ENCODE results near the gene ESRRG. TPM values are rescaled to one million over a fixed set of nuclear protein-coding genes. Genes with fewer than 3 reads are reported as not detected.

Gene ESRRG
- total RNA-seq, 1 donor from 2014 or later, result not detected

DNA sequence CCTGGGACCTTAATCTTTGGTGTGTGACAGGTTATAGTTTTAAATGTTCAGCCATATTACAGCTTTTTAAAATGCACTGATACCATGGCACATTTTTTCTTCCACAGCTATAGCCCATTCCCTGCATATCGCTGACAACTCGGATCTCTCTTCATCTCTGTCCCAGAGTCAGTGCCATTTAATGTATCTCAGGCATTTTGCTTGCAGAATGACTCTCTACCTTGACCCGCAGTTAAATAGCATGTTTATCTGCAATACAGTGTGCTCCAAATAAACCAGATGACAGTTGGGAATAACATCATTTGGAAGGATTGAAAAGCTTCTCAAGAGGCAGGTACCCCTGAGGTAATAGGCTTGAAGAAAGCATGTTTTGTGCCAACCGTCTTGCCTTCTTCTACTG lies 200.2 kb downstream of the ESRRG start:
- no peak for DNase-seq (ENCODE audit: low read depth, low spot score)

DNA sequence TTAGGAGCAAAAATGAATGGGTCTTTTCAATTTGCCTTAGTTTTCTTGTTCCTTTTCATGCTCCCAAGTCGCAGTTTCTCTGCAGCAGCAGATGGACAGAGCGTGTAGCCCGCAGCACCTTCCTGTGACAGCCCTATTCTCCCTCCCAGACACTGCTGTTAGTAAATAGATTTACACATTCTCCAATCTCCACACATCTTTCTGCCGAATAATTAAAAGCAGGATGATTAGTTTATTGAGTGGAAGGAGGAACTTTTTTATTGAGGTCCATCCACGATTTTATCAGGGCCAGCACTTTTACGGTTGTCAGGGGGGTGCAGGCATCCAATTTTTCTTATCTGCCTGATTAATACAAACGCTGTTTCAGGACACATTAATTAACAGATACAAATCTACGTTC lies 201.8 kb downstream of the ESRRG start:
- DNase-seq (ENCODE audit: low read depth, low spot score), result no peak

DNA sequence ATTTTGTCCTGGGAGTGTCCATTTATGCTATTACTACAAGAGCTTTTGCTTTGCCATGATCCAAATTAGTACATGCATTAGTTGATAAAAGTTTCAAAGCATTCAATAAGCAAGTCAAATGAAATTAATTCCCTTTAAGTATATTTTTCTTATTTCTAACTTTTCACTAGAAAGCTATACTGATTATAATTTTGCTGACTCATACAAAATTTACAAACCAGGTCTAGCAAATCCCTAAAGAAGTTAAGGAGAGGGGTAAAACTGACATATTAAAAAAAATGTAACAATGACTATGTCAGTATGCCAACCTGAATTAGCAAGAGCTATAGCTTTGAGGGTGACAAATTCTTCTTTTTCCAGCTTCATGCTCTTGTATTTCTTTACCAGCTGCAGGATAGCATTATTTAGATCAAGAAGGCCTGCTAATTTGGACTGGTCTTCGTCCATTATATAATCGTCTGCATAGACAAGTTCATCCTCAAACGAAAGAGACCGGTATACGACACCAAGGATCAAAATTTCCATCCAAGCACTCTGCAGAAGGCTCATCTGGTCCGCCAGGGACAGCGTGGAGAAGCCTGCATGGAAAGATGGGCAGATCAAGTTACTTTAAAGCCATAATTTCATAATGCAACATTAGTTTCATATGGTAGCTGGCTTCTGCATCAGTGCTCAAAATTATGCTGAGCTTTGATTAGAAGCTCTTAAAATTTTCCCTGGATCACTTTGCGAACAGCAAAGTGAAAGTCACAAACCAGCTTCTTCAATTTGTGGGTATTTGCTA lies 204.2 kb downstream of the ESRRG start:
- no peak for DNase-seq (ENCODE audit: low read depth, low spot score)

GRCh38 chr1:216502528-216503162 lies 220.6 kb downstream of the ESRRG start:
- DNase-seq (ENCODE audit: low read depth, low spot score), result no peak

DNA sequence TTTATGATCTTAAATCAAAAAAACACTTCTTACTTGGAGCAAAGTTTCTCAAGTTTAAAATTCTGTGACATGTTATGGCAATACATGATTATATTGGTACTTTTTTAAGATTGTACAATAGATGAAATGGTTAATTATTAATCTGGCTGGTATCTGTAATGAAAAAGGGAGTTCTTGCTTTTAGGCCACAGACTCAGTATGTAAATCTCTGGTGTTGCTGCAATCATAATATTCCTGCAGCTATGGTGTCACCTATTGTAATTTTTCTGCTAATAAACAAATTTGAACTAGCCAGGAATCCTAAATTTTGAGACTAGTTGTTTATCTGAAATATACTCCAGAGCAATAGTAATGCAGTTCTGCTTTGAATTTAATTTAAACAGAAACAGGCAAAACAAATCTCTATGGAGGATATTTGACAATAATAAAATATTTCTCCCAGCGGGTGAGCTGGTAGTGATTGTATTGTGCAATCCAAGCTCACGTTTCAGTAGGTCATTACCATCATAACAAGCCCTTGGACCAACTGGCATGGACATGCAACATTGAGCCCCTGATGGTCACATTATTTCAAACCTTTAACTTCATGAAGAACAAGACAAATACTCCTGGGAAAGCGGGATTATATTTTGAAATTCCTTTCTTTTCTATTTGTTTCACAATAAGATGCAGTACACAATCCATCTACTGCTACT lies 222.8 kb downstream of the ESRRG start:
- no peak for DNase-seq (ENCODE audit: low read depth, low spot score)

- DNase-seq (ENCODE audit: low read depth, low spot score), result no peak
These were observed 223.5 kb downstream of the ESRRG start for GRCh38 chr1:216499581-216500272.

DNA sequence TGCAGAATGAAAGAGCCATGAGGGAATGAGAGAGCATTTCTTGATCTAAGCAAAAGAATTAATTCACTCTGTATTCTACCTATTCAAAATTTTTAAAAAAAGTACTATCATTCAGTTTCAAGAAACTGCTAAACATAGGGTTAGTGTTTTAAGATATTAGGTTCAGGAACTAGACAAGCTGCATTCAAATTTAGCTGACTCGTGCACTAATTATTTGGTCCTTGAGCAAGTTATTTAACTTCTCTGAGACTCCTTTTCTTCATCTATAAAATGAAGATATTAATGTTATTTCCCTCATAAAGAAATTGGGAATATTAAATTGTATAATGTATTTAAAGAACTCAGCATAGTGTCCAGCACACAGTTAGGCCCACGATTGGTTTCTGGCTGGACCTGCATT lies 225.0 kb downstream of the ESRRG start:
- no peak for DNase-seq (ENCODE audit: low read depth, low spot score)

DNA sequence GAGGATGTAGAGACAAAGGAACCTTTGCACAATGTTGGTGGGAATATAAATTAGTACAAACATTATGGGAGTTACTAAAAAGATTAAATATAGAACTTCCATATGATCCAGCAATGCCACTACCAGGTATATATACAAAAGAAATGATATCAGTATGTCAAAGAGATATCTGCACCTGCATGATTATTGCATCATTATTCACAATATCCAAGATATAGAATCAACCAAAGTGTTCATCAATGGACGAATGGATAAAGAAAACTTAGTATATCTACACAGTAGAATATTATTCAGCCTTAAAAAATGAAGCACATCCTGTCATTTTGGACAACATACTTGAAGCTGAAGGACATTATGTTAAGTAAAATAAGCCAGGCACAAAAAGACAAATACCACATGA lies 238.2 kb downstream of the ESRRG start:
- DNase-seq (ENCODE audit: low read depth, low spot score), result no peak

- no peak for DNase-seq (ENCODE audit: low read depth, low spot score)
These were observed 239.4 kb downstream of the ESRRG start for GRCh38 chr1:216483672-216484401.

DNA sequence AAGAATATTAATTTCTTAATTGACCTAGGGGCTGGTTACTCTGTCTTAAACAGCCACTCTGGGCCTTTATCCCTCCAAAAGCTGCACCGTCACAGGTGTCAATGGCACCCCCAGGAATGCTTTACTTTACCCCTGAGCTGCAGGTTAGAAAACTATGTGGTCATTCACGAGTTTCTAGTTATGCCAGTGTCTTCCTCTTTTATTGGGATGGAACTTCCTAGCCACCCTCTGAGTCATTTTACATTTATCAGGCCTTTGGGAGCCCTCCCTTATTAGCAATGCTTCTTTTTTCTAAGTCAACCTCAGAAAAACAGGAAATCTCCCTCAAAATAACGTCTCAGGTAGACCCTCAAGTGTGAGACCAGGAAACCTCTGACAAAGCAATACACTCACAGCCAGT lies 240.6 kb downstream of the ESRRG start:
- DNase-seq (ENCODE audit: low read depth, low spot score), result no peak

DNA sequence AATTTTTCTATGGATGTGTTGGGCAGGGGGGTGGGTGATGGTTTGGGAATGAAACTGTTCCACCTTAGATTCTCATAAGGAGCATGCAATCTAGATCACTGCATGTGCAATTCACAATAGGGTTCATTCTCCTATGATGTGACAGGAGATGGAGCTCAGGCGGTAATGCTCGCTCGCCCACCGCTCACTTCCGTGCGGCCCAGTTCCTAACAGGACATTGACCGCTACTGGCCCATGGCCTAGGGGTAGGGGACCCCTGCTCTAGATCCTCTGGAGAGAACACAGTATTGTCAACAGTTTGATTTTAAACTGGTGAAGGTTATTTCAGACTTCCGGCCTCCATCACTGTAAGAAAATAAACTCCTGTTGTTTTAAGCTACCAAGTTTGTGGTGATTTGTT lies 245.0 kb downstream of the ESRRG start:
- DNase-seq (ENCODE audit: low read depth, low spot score), result no peak

DNA sequence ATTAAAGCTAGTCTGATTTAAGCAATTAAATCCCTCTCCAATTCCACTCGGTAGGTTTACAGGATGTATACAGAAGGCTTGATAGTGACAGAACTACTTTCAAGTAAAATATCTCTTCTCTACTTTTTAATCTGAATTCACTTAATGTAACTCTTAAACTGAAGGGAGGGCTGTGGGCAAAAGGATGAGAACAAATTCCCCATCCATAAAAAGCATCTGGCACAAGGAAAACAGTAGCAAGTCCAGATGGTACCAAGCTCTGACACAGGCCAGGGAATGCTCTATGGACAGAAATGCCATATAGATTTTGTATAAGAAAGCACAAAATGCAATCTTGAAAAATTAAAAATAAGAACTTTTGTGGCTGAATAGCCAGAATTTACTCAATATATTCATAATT lies 246.9 kb downstream of the ESRRG start:
- DNase-seq (ENCODE audit: low read depth, low spot score), result no peak

- no peak for DNase-seq (ENCODE audit: low read depth, low spot score)
These were observed 247.5 kb downstream of the ESRRG start for GRCh38 chr1:216475659-216476276.

DNA sequence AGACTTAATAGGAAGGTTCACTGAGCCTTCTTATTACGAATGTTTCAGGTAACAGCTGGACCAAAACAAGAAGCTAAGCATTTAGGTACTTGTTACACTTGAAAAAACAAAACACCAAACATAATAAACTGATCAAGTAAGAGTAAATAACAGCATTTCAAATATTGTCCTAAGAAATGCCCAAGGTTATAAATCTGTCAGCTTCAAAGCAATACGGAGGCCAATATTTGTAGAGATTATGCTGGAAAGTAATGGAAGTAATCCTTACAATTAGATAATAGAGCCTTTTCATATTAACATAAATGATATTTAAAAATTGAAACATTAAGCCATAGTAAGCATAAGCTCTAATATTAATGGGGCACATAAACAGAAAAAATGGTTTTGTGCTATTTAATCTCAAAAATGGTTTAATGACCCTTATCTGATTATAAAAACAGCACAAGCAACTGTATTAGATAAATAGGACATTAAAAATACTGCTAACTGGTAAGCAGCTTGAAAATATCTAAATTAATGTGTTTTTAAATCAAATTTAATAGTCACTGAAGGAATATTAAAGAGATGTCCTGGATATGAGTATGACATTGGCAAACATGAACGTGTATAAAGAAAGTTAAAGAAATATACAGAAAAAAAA lies 256.9 kb downstream of the ESRRG start:
- no peak for DNase-seq (ENCODE audit: low read depth, low spot score)

GRCh38 chr1:216464489-216464888 lies 258.7 kb downstream of the ESRRG start:
- no peak for DNase-seq (ENCODE audit: low read depth, low spot score)

- no peak for DNase-seq (ENCODE audit: low read depth, low spot score)
These were observed 261.0 kb downstream of the ESRRG start for GRCh38 chr1:216462066-216462775.

GRCh38 chr1:216461466-216461865 lies 261.8 kb downstream of the ESRRG start:
- no peak for DNase-seq (ENCODE audit: low read depth, low spot score)

GRCh38 chr1:216459651-216460207 lies 263.5 kb downstream of the ESRRG start:
- no peak for DNase-seq (ENCODE audit: low read depth, low spot score)

DNA sequence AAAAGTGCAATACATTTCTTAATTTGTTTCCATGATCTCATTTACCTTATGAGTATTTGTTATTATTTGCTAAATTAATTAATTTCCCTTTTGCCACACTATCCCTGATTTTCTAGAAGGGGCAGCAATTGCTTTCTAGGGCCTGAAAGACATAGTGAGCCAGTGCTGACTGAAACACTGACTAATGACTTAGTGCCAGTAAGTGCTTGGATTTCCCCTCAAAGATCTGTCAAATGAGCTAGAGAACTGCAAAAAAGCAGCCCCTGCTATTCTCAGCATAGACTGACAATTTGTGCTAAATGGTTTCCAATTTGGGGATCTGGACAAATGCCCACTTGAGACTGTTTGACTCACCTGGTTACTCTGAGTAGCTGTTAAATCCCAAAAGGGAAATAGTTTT lies 264.4 kb downstream of the ESRRG start:
- no peak for DNase-seq (ENCODE audit: low read depth, low spot score)

Measured in pulmonary artery endothelial cell (primary cell).